Non-pigmented ciliary epithelial cell (primary cell): ENCODE results near the gene KRT80.

Experiments
- DNase-seq: peaks from one replicate; pipeline ENCODE4 v3.0.0-alpha.2; 2010; ENCODE audit warnings: low read depth

Gene KRT80

GRCh38 chr12:52151837-52152783 lies 39.7 kb downstream of the KRT80 start:
- no peak for DNase-seq

GRCh38 chr12:52151153-52151836 lies 40.5 kb downstream of the KRT80 start:
- no peak for DNase-seq

- no peak for DNase-seq
These were observed 42.1 kb downstream of the KRT80 start for GRCh38 chr12:52149651-52150241.

- DNase-seq = no peak
These were observed 42.6 kb downstream of the KRT80 start for GRCh38 chr12:52149182-52149641.

- DNase-seq = no peak
These were observed 43.2 kb downstream of the KRT80 start for GRCh38 chr12:52148464-52149181.

- DNase-seq = no peak
These were observed 43.8 kb downstream of the KRT80 start for GRCh38 chr12:52147964-52148463.

GRCh38 chr12:52147367-52147963 lies 44.3 kb downstream of the KRT80 start:
- DNase-seq = peak; percentile 91

- DNase-seq = no peak
These were observed 44.9 kb downstream of the KRT80 start for GRCh38 chr12:52146822-52147366.

GRCh38 chr12:52146089-52146821 lies 45.6 kb downstream of the KRT80 start:
- DNase-seq = no peak

GRCh38 chr12:52145228-52146088 lies 46.4 kb downstream of the KRT80 start:
- DNase-seq = no peak

GRCh38 chr12:52144512-52145227 lies 47.1 kb downstream of the KRT80 start:
- DNase-seq = no peak

GRCh38 chr12:52142431-52142830 lies 49.4 kb downstream of the KRT80 start:
- no peak for DNase-seq

- no peak for DNase-seq
These were observed 49.9 kb downstream of the KRT80 start for GRCh38 chr12:52141875-52142274.

GRCh38 chr12:52141306-52141705 lies 50.5 kb downstream of the KRT80 start:
- no peak for DNase-seq

- no peak for DNase-seq
These were observed 52.2 kb downstream of the KRT80 start for GRCh38 chr12:52139579-52140062.

GRCh38 chr12:52139147-52139546 lies 52.7 kb downstream of the KRT80 start:
- DNase-seq = no peak

GRCh38 chr12:52137746-52138145 lies 54.1 kb downstream of the KRT80 start:
- no peak for DNase-seq

GRCh38 chr12:52132754-52133161 lies 59.1 kb downstream of the KRT80 start:
- no peak for DNase-seq

- no peak for DNase-seq
These were observed 61.1 kb downstream of the KRT80 start for GRCh38 chr12:52130711-52131110.
